Raji (cell line): Measurements from ENCODE around the gene PCSK4.

Experiments used
- POLR2A ChIP-seq: IDR thresholded peaks from 2 replicates; pipeline ENCODE4 v1.6.1; 2011; ENCODE audit warnings: low read depth, low read length, control low read depth; ENCODE audit not compliant: insufficient read depth

The PCSK4 gene

DNA sequence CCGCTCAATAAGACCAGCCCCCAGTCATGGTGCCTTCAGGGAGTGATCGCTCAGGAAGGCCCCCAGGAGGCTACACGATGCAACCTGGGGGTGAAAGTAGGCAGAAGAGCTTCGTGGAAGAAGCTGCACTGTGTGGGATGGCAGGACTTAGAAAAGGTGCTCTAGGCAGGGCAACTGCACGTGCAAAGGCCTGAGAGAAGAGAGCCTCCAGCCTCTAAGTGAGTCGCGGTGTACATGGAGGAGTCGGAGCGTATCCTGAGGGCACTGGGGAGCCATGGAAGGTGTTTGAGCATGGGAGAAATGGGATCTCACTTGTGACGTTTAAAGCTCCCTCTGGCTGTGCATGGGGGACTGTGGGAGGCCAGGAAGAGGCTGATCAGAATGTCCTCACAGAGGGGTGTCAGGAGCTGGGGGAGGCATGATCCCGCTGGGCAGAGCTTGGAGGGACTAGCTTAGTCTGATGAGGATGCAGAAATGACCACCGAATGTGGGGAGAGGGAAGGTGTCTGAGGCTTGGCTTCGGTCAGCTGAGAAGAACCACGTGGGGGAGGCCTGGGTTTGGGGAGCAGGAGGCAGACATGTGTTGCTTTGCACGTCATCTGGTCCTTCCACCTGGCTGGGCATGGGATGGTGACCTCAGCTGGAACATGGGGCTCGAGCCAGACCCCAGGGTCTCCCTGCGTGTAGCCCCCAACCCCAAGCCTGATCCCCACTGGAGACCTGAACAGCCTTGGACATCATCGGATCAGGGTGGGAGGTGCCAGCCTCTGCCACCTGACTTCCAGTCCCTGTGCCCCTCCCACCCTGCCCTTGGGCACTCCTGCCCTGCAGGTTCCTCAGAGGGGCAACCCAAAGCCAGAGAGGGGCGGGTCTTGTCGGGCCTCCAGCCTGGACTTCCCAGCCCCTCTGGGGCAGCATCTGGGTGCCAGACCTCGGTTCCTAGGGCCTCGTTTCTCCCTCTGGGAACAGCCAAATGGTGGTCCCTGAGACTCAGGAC, 39.1 kb downstream of the PCSK4 start:
- TF ChIP-seq POLR2A = no peak

DNA sequence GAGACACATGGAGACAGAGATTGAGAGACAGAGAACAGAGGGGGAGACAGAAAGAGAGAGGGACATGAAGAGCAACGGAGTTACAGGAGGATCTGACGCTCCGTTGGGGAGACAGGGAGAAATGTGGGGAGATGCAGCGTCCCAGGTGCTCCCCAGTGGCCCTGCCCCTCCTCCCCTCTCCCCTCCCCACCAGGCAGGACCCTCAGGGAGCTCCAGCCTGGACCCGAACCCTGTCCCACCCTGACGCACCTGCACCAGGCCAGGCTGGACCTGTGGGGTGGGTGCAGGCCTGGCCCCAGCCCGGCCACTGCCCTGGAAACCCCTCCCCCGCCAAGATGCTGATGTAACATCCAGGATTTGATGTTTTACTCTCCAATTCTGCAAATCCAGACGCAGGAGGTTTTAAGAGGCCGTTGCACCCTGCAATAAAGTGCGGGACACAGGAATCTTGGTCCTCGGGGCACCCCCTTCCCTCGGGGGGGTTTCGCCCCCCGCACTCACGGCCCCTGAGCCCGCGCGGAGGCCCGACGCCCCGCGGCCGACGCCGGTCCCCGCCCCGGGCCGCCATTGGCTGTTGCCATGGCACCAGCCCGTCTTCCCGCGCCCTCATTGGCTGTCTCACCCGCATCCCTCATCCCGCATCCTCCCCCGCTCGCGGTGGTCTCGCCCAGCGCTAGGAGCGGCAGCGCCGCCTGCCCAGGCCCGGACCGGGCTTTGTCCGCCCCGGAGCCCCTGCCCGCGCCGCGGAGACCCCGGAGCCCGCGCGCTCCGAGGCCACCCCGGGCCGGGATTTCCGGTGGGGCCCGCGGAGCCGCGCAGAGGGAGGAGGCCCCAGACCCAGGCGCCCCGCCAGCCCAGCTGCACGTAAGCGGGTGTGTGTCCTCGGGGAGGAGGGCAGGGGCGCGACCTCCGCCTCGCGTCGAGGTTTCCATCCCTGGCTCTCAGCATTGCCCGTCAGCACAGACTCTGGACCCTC, 40.4 kb downstream of the PCSK4 start, which contains the start of gene APC2:
Gene APC2, plus strand, starts transcription at position 655 of the 976 bp plus-strand sequence. CDS start 2,881 bp downstream, outside the sequence.
- no peak for TF ChIP-seq POLR2A

DNA sequence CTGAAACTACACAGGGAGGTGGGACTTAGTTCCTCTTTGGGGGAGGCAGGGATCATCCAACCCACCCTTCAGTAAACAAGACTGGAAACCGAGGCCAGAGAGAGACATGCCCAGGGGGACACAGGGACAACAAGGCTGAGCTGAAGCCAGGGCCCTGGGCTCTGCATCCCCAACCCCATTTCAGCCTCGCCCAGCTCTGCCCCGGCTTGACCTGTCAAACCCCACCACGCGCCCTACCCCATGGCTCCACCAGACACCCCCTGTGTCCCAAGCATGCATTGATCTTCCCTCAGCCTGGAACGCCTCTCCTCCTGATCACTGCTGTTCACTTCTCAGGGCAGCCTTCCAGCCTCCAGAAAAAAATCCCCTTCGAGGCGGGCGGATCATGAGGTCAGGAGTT, 42.2 kb downstream of the PCSK4 start:
- TF ChIP-seq POLR2A = no peak

DNA sequence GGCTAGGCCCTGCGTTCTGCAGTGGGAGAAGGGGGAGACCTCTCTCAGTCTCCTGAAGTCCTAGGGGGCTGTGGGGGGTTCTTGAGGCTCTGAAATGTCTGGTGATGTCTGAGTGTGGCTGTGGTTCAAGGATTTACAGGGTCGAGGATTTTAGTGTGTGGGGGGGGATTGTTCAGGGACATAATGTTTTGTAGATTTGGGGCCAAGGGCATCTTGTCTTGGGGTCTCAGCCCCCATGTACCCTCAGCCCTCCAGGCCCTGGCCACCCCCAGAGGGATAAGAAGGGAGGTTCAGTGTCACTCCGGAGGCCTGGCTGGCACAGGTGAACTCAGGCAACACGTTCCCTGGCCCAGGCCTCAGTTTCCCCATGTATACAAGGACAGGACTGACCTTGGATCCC, 42.6 kb downstream of the PCSK4 start:
- no peak for TF ChIP-seq POLR2A

DNA sequence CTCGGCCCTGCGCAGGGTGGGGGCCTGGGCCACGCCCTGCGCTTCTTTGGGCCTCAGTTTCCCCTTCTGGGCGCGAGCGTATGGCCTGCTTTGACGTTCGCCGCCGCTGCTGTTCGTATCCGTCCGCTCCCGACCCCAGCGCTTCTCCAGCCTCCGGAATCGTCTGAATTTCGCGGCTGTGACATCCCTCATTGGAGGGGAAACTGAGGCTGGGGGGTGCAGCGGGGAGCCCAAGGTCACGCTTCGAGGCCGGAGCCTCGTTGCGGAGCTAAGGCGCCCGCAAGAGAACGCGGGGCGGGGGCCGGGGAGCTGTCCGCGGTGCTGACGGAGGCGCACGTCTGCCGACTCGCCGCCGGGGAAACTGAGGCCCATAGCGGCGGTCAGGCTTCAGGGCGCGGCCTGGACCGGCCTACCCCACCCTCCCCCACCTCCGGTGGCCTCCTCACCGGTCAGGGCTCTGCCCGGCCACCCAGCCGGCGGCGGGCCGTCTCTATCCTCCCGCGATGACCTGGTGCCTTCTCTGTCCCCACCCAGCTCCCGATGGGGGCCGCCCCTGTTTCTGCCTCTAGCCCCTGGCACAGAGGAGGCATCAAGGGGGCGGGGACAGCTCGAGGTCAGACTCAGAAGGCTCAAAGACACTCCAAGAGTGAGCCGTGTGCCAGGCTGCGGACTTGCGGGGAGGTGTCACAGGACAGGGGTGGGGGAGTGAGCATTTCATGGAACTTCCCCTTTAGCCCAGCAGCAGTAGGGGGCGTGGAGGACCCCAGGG, 43.3 kb downstream of the PCSK4 start:
- TF ChIP-seq POLR2A = no peak

DNA sequence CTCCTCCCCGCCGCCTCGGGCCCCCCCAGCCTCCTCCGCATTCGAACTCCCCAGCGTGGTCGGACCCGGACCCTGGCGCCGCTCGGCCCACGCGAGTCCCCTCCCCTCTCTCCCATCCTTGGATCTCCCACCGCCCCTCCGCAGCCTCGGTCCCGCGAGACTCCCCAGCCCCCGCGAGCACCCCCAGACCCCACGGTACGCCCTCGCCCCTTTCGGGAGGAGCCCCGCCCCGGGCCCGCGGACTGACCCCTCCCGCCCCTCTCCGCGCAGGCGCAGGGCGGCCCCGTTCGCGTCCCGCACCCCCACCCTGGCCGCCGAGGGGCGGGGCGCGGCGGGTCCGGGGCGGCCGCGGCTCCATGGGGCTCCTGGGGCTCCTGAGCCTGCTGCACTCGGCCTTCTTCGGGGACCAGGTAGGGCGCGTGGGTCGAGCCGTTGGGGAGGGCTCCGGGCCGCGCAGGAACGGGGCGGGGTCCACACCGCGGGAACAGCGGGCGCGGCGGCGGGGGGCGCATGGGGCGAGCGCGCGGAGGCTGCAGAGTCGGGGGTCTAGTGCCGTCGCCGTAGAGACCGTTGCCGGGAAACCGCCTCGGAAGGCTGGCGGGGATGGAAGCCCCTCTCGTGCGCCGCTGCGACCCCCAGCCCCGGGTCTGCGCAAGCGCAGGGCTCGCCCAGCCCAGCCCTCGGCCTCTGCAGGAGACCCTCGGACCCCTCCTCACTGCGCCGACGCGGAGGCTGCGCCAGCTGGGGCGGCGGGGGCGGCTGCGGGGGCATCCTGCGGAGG, 44.0 kb downstream of the PCSK4 start:
- TF ChIP-seq POLR2A = no peak

DNA sequence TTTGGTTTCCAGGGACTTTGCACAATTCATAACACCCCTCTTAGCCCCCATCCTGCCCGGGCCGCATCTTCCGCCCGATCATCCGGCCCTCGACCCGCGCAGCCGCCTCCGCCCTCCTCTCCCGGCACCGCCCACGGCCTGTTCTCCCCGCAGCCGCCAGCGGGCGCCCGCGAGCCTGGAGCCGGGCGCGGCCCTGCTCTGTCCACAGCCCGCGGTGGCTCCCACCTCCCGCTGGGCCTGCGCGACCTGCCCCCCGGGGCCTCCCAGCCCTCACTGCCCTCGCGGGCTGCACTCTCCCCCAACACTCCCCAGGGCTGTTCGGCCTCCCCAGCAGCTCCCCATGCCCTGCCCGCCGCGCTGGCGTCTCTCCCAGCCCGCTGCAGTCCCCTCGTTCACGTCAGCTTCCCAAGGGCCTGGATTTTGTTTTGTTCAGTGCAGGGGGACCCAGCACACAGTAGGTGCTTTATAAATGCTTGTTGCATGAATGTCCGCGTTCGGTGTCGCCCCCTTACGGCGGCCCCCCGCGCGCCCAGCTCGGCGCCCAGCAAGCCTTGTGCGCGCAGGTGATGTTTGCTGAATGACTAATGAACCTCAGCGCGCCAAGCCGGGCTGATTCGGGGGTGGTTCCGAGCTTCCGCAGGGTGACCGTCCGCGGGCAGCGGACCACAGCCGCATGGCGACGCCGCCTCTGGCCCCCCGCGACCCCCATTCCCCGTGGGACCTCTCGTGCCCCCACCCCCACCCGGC, 44.8 kb downstream of the PCSK4 start:
- TF ChIP-seq POLR2A = no peak

DNA sequence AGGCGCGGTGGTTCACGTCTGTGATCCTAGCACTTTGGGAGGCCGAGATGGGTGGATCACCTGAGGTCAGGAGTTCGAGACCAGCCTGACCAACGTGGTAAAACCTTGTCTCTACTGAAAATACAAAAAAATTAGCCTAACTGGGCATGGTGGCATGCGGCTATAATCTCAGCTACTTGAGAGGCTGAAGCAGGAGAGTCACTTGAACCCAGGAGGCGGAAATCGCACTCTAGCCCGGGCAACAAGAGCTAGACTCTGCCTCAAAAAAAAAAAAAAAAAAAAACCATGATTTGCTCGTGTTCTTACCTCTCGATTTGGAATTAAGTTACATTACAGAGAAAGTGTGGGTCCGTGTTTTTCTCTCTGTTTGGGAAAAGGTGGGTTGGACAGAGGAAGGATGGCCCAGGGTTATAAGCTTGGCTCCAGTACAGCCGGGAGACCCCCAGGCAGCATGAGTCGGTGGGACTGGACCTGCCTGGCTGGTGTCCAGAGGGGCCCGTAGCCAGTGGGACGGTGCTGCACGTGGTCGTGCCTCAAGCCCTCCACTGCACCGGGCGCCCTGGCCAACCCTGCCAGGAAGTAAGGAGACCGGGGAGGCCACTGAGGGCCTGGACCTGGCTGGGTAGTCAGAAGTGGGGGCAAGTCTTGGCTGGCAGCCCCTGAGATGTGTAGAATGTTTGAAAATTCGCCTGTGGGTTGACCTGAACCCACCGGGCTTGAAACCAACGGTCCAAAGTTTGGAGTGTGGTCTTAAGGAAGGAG, 48.3 kb downstream of the PCSK4 start:
- TF ChIP-seq POLR2A = no peak

DNA sequence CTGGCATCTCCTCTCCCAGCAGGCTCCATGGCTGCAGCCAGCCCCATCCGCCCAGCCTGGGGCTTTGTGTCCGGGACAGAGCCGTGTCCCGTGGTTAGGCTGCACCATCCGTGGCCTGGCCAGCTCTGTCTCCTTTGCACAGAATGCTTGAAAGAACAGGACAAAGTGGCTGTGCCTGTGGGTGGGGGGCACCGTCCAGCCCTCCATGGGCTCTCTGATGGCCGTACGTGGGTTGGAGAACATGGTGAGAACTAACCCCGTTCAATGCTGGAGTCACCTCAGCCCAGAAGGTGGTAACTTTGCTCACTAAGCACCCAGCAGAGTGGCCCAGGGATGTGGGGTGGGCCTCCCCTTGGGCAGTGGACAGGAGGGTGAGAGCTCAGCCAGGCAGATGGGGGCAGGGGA, 49.1 kb downstream of the PCSK4 start:
- TF ChIP-seq POLR2A = no peak

DNA sequence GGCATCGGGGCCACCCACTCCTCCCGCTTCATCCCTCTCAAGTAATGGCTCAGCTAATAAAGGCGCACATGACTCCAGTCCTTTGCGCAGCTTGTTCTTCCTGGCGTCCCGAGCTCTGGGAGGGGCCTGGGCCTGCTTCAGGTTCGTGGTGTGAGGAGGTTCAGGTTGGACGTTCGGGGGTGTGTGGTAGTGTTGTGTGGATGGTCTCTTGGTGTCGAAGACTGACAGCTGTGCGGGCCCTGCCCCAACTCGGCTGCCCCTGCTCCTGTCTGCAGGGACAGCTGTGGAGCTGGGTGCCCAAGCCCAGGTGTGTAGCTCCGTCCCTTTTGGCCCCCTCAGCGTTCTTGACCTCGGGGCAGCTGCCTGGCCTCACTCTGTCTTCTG, 49.7 kb downstream of the PCSK4 start:
- no peak for TF ChIP-seq POLR2A

DNA sequence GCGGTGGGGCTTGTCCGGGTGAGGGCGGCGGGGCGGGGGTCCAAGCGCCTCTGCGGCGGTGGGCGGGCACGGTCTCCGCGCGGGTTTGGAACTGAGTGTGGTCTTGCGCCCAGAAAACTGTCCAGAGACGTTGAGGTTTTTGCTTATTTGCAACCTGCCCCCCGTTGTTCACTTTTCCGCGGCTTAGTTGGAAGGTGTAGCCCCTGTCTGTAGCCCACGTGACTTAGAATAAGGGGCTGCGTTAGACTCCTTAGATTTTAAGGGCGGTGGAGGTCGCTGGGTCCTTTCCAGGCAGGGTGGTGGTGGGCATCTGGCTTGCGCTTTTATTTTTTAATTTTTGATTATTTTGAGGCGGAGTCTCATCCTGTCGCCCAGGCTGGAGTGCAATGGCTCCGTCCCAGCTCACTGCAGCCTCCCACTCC, 51.2 kb downstream of the PCSK4 start:
- TF ChIP-seq POLR2A = no peak
